Natural killer cell (primary cell): ENCODE measurements around the gene CTIF. TPM values are rescaled to one million over a fixed set of nuclear protein-coding genes. Genes with fewer than 3 reads are reported as not detected.

Experiments used
- ATAC-seq, 3 donors: fragments of 150-1000 bp in 2 of 3; fragments of 200-7000 bp in 1 of 3; cut with Tn5 transposase; 1 replicate in 1 of 3; 2 replicates in 2 of 3; pipeline ENCODE4 v1.10.0; 2021; ENCODE audit warnings: mild to moderate bottlenecking in 2 of 3, moderate library complexity in 2 of 3
- DNase-seq, 2 donors: peaks; one replicate each; pipeline versions ENCODE4 v3.0.0 to v3.0.0-alpha.2; 2013 to 2021; ENCODE audit warnings: mixed read lengths in 1 of 2
- H3K27ac ChIP-seq: one replicate; pipeline ENCODE4 v1.5.1; 2013; ENCODE audit warnings: mild to moderate bottlenecking, low read length
- H3K27me3 ChIP-seq: one replicate; pipeline ENCODE4 v1.6.1; 2013; ENCODE audit warnings: low read length; ENCODE audit not compliant: control insufficient read depth, insufficient read depth
- H3K36me3 ChIP-seq: one replicate; pipeline ENCODE4 v1.6.1; 2013; ENCODE audit warnings: low read length; ENCODE audit not compliant: control insufficient read depth, insufficient read depth
- H3K4me1 ChIP-seq: one replicate; pipeline ENCODE4 v1.6.1; 2013; ENCODE audit warnings: low read length; ENCODE audit not compliant: control insufficient read depth, insufficient read depth
- H3K4me3 ChIP-seq: one replicate; pipeline ENCODE4 v1.5.1; 2013; ENCODE audit warnings: low read length
- H3K9me3 ChIP-seq: one replicate; pipeline ENCODE4 v1.6.1; 2013; ENCODE audit warnings: low read length; ENCODE audit not compliant: control insufficient read depth, insufficient read depth
- H3K27ac Mint-ChIP-seq, 2 donors: one replicate each; pipeline ENCODE4 v1.8.0; 2022; ENCODE audit warnings: mild to moderate bottlenecking in 2 of 2, mixed read lengths in 2 of 2, moderate library complexity in 1 of 2
- H3K27me3 Mint-ChIP-seq, 2 donors: one replicate each; pipeline ENCODE4 v1.8.0; 2022; ENCODE audit warnings: low read depth in 2 of 2, mixed read lengths in 2 of 2
- H3K36me3 Mint-ChIP-seq: one replicate; pipeline ENCODE4 v1.8.0; 2022; ENCODE audit warnings: mixed read lengths
- H3K4me1 Mint-ChIP-seq, 2 donors: one replicate each; pipeline ENCODE4 v1.8.0; 2022; ENCODE audit warnings: mixed read lengths in 2 of 2
- H3K4me3 Mint-ChIP-seq: one replicate; pipeline ENCODE4 v1.8.0; 2022; ENCODE audit warnings: mild to moderate bottlenecking, moderate library complexity, mixed read lengths
- H3K9me3 Mint-ChIP-seq, 2 donors: one replicate each; pipeline ENCODE4 v1.8.0; 2022; ENCODE audit warnings: mixed read lengths in 2 of 2
- CTCF ChIP-seq: fragments of 200-600 bp; IDR thresholded peaks from one replicate; pipeline ENCODE4 v1.8.0; 2022; ENCODE audit warnings: antibody characterized with exemption
- WGBS: methylation state at CpG from one replicate; pipeline ENCODE4 v1.1.7; 2013; ENCODE audit warnings: missing lambda C conversion rate; ENCODE audit not compliant: insufficient coverage; 5-methylcytosine and 5-hydroxymethylcytosine counted together
- intact Hi-C: fragments of 100-400 bp; cut with micrococcal nuclease; formaldehyde crosslinking; loops from one replicate; pipeline ENCODE4 v1.14.2; 2022
- total RNA-seq, 4 donors: library from RNA; stranded (reverse); fragments of 120-200 nt in 1 of 4; gene quantifications; one replicate each; pipeline versions ENCODE4 v1.2.3 to v1.2.4, GENCODE V29; 2013 to 2022

The CTIF gene
- total RNA-seq, 3 donors from 2014 or later (not counting 1 experiment from before 2014, with no cell fraction given), result 6.9 to 10.2 (median 8.2) TPM

GRCh38 chr18:48777026-48777743 is 238.4 kb downstream of the CTIF start:
- Mint-ChIP-seq H3K27ac (peak overlapping the region in 1 of 2 donors; percentile 48), H3K27me3 (peaks cover 0 to 7% of the 10 kb centered on the region in 2 donors), H3K36me3 (no peaks in the 10 kb centered on the region), H3K9me3 (no peaks in the 10 kb centered on the region), H3K4me3 (no peak overlapping the region), H3K4me1 (peaks cover 0 to 22% of the 10 kb centered on the region in 2 donors)
- Histone ChIP-seq H3K9me3 (no peaks in the 10 kb centered on the region), H3K27me3 (no peaks in the 10 kb centered on the region), H3K4me3 (no peak overlapping the region), H3K27ac (no peak overlapping the region), H3K36me3 (no peaks in the 10 kb centered on the region), H3K4me1 (peaks cover 30% of the 10 kb centered on the region)
- DNase-seq (peak; percentile 76 to 85), ATAC-seq (peak; percentile 82 to 96 (median 94))
- intact Hi-C loops, result loop anchor here (1.0 to 5.0 kb wide), 6 partner anchors 57 to 462 kb away; no protein-coding TSS in a partner anchor
- 47% methylated on average over 13 of the region's 13 CpGs for WGBS
- peak; percentile 94 for TF ChIP-seq CTCF

- Histone ChIP-seq H3K4me1 (peaks cover 34% of the 10 kb centered on the region), H3K27ac (no peak overlapping the region)
Measured at GRCh38 chr18:48777744-48778116, 238.9 kb downstream of the CTIF start.

GRCh38 chr18:48778344-48779011 is 239.6 kb downstream of the CTIF start:
- 89% methylated on average over 13 of the region's 13 CpGs for WGBS
- Histone ChIP-seq H3K27ac (no peak overlapping the region), H3K4me1 (peaks cover 37% of the 10 kb centered on the region), H3K4me3 (no peak overlapping the region), H3K9me3 (no peaks in the 10 kb centered on the region), H3K27me3 (no peaks in the 10 kb centered on the region), H3K36me3 (no peaks in the 10 kb centered on the region)
- H3K9me3 Mint-ChIP-seq, result no peaks in the 10 kb centered on the region
- no peak for TF ChIP-seq CTCF
- ATAC-seq (no peak), DNase-seq (no peak)
- no peak overlapping the region for H3K4me3 Mint-ChIP-seq
- H3K36me3 Mint-ChIP-seq, result no peaks in the 10 kb centered on the region
- intact Hi-C loops, result loop anchor here (5.0 kb wide), 2 partner anchors 169 to 399 kb away; no protein-coding TSS in a partner anchor
- no peak overlapping the region for H3K27ac Mint-ChIP-seq
- H3K27me3 Mint-ChIP-seq, result peaks cover 0 to 3% of the 10 kb centered on the region in 2 donors
- peaks cover 0 to 22% of the 10 kb centered on the region in 2 donors for H3K4me1 Mint-ChIP-seq

More at GRCh38 chr18:48777744-48778116, 238.9 kb downstream of the CTIF start:
- Mint-ChIP-seq H3K9me3 (no peaks in the 10 kb centered on the region), H3K4me3 (no peak overlapping the region), H3K36me3 (no peaks in the 10 kb centered on the region), H3K27ac (peak overlapping the region in 1 of 2 donors; percentile 48), H3K4me1 (peaks cover 0 to 22% of the 10 kb centered on the region in 2 donors), H3K27me3 (peaks cover 0 to 3% of the 10 kb centered on the region in 2 donors)
- Histone ChIP-seq H3K36me3 (no peaks in the 10 kb centered on the region), H3K27me3 (no peaks in the 10 kb centered on the region), H3K9me3 (no peaks in the 10 kb centered on the region), H3K4me3 (no peak overlapping the region)
- DNase-seq (peak in 1 of 2 donors; percentile 26), ATAC-seq (peak in 1 of 3 donors; percentile 17)
- WGBS, result 89% methylated on average over 8 of the region's 8 CpGs
- no peak for TF ChIP-seq CTCF
- intact Hi-C loops, result loop anchor here (1.0 to 5.0 kb wide), 6 partner anchors 57 to 461 kb away; no protein-coding TSS in a partner anchor
